ENCODE results near the gene AQP10.
"Not testable (repeated sequence)": the region's sequence is repeated elsewhere in the genome, so short reads cannot be mapped to it uniquely, and the experiment has no call there.

The AQP10 gene

DNA sequence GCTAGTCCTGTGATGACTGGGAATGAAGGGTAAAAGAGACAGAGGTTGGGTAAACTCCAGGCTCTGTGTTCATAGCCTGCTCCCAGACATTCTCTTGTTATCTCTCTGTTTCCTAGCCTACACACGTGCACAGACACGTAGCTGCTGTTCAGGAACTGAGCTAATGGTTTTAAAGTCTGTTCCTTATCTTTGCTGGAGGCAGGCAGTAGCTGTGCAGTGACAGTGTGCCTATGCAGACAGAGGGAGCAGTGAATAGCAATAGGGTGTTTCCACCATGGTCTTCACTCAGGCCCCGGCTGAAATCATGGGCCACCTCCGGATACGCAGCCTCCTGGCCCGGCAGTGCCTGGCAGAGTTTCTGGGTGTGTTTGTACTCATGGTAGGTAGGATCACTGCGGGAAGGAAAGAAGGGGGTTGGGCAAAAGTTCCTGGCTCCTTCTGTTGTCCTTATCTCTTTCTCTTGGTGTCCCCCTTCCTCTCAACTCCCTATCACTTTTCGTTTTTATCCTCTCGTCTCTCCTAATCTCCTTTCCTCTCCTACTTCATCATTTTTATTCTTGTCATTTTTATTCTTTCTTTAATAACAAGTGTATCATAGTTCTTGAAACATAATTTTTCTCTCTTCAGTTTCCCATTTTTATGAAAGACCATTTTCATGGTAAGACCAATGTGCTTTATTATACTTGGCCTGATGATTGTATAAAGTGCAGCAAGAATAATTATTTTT is at the start of gene AQP10:
Gene AQP10 (plus strand): TSS at position 212 of the 727 bp plus-strand sequence. CDS start 63 bp downstream, at position 275.
- no peak for DNase-seq

GRCh38 chr1:154272217-154272998 is 48.5 kb upstream of the AQP10 start, which contains the start of gene HAX1:
Gene HAX1, plus strand, starts transcription at chr1:154272629. Its CDS starts 95 bp downstream, at chr1:154272724.
- DNase-seq = peak; percentile 95

DNA sequence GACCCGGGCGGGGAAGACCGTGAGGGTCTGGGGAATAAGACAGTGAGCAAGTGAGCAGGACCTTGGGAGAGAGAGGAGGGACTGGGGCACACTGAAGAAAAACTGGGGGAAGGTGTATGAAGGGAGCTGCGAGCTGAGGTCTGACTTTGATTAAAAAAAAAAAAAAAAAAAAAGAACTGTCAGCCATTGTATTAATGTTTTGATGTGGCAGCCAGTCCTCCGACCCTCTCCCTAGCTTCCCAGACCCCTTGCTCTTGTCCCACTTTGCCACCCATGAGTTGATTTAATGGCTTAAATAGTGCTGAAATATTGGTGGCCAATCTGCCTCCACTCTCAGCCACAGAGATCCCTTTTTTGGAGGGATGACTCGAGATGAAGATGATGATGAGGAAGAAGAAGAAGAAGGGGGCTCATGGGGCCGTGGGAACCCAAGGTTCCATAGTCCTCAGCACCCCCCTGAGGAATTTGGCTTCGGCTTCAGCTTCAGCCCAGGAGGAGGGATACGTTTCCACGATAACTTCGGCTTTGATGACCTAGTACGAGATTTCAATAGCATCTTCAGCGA is 47.8 kb upstream of the AQP10 start:
- DNase-seq = no peak

DNA sequence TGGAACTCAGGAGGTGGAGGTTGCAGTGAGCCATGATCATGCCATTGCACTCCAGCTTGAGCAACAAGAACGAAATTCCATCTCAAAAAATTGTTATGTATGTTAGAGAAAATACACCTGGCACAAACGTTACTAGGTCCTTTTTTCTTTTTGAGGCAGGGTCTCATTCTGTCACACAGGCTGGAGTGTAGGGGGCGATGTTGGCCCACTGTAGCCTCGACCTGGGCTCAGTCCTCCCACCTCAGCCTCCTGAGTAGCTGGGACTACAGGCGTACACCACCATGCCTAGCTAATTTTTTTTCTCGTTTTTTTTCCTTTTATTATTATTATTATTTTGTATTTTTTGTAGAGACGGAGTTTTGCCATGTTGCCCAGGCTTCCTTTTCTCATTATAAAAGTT is 44.1 kb upstream of the AQP10 start:
- no peak for DNase-seq

GRCh38 chr1:154287591-154287990 is 33.3 kb upstream of the AQP10 start:
- not testable (repeated sequence) for DNase-seq

GRCh38 chr1:154288661-154289060 is 32.2 kb upstream of the AQP10 start:
- no peak for DNase-seq

- DNase-seq = no peak
These were observed 30.0 kb upstream of the AQP10 start for GRCh38 chr1:154290921-154291320.

GRCh38 chr1:154295408-154296235 is 25.3 kb upstream of the AQP10 start:
- DNase-seq = no peak

DNA sequence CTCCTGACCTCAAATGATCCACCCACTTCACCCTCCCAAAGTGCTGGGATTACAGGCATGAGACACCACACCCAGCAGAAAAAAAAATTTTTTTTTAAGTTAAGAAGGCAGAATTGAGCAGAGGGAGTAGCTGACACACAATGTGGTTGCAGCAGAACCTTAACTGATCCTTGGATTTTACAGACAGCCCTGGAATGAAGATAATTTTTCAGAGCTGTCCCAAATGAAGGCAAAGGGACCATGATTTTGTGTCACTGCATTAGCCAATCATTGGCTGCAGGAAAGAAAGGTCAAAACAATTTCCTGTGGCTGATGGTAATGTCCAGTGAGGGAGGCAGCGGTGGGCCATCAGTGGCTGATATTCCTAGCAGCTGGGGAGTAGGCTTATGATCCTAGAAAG is 19.3 kb upstream of the AQP10 start:
- DNase-seq = no peak

- no peak for DNase-seq
These were observed 16.1 kb upstream of the AQP10 start for GRCh38 chr1:154304664-154305337.

DNA sequence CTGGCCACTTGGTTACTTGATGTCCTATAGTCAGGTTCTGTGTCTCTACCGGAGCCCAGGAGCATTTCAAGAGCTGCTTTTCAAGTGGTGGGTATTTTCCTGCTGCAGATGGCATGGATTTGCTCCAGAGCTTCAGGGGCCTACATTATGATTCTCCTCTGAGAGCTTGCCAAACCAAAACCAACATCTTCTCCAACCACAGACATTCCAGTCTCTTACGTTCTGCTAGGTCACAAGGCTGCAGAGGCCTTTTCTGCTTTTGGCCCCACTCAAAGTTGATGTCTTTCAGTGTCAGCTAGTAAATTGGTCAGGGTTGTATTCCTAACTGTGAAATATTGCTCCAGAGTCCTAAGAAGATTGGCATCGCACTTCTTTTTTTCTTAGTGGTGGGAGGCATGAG is 14.7 kb upstream of the AQP10 start:
- DNase-seq = no peak

GRCh38 chr1:154307670-154308270 is 13.1 kb upstream of the AQP10 start:
- not testable (repeated sequence) for DNase-seq

DNA sequence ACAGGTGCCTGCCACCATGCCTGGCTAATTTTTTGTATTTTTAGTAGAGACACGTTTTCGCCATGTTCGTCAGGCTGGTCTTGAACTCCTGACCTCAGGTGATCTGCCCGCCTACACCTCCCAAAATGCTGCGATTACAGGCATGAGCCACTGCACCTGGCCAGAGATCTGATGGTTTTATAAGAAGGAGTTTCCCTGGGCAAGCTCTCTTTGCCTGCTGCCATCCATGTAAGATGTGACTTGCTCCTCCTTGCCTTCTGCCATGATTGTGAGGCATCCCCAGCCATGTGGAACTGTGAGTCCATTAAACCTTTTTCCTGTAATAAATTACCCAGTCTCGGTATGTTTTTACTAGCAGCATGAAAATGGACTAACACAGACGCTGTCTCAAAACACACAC is 11.8 kb upstream of the AQP10 start:
- DNase-seq = not testable (repeated sequence)

- not testable (repeated sequence) for DNase-seq
These were observed 8.4 kb upstream of the AQP10 start for GRCh38 chr1:154312229-154313065.

- no peak for DNase-seq
These were observed 7.9 kb upstream of the AQP10 start for GRCh38 chr1:154313066-154313356.

DNA sequence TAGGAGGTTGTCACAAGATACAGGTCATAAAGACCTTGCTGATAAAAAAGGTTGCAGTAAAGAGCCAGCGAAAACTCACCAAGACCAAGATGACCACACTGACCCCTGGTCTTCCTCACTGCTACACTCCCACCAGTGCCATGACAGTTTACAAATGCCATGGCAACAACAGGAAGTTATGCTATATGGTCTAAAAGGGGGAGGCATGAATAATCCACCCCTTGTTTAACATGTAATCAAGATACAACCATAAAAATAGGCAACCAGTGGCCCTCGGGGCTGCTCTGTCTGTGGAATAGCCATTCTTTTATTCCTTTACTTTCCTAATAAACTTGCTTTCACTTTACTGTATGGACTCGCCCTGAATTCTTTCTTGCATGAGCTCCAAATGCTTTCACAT is 6.7 kb upstream of the AQP10 start:
- DNase-seq = not testable (repeated sequence)

- no peak for DNase-seq
These were observed 4.2 kb upstream of the AQP10 start for GRCh38 chr1:154316704-154317103.

GRCh38 chr1:154318386-154318785 is 2.5 kb upstream of the AQP10 start:
- no peak for DNase-seq

DNA sequence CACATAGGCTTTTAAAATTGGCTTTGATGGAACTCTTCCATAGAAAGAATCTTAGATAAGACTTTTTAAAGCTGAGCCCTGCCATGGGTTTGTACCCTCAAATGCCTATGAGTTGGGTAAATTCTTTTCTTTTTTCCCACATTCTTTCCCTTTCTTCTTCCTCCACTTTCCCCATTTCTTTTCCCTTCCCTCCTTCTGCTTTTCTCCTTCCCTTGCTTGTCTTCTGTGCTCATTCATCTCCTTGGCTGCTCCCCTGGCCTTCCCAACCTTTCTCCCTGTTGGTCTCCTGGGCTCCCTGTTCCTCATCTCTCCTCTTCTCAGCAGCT is 679 bp downstream of the AQP10 start:
- DNase-seq = not testable (repeated sequence)

- no peak for DNase-seq
These were observed 2.6 kb downstream of the AQP10 start for GRCh38 chr1:154323493-154323892.

GRCh38 chr1:154324241-154324640 is 3.3 kb downstream of the AQP10 start:
- no peak for DNase-seq
